Measurements from ENCODE around the gene ADAMTS5. TPM values are rescaled to one million over a fixed set of nuclear protein-coding genes. Genes with fewer than 3 reads are reported as not detected.

Gene ADAMTS5
- total and polyA plus RNA-seq, 2 of the 8 experiments (the other 6 are each of a cell fraction or from before 2014, with no cell fraction given): 0.20 to 1.1 TPM

- H4K20me1 ChIP-seq (replicated peaks in 1 of 2; ENCODE audit: control insufficient read depth in 1 of 2, insufficient read depth in 2 of 2, low read length in 2 of 2): no peaks in the 10 kb centered on the region
- no peaks in the 10 kb centered on the region for H3K79me2 ChIP-seq (ENCODE audit: control insufficient read depth in 1 of 2, insufficient read depth in 2 of 2, low read length in 2 of 2)
- DNase-seq (ENCODE audit: low read depth in 1 of 2, low spot score in 2 of 2) (no peak), FAIRE-seq (no peak)
- H3K14ac ChIP-seq (ENCODE audit: insufficient read length): no peak overlapping the region
- H3K23me2 ChIP-seq (ENCODE audit: low read depth, low read length): no peaks in the 10 kb centered on the region
- H3K27me3 ChIP-seq (replicated peaks in 1 of 4; ENCODE audit: control insufficient read depth in 3 of 4, extremely low read depth in 1 of 4, insufficient read depth in 3 of 4, low read length in 3 of 4): no peaks in the 10 kb centered on the region
- peaks cover 0 to 7% (median 3%) of the 10 kb centered on the region in 4 experiments; a peak in 2 of 7 replicates for H3K4me1 ChIP-seq (replicated peaks in 1 of 4; ENCODE audit: control insufficient read depth in 3 of 4, insufficient read depth in 4 of 4, low read length in 3 of 4)
- no peak overlapping the region for H3K27ac ChIP-seq (ENCODE audit: low read depth, low read length)
- H2BK20ac ChIP-seq (ENCODE audit: low read length): no peak overlapping the region
- H3K9me3 ChIP-seq (ENCODE audit: insufficient read depth in 2 of 2, low read depth in 1 of 2, low read length in 1 of 2): no peaks in the 10 kb centered on the region
- H3K36me3 ChIP-seq (ENCODE audit: control insufficient read depth in 2 of 4, insufficient read depth in 4 of 4, low read length in 3 of 4): no peaks in the 10 kb centered on the region
- no peak overlapping the region for H3K18ac ChIP-seq (ENCODE audit: extremely low read depth, low read length)
- no peak overlapping the region for H3K23ac ChIP-seq (ENCODE audit: insufficient read length)
- no peak overlapping the region for H2BK12ac ChIP-seq (ENCODE audit: low read depth, low read length)
- no peak overlapping the region for H2BK15ac ChIP-seq (ENCODE audit: low read length)
- no peak overlapping the region for H3K4me2 ChIP-seq (ENCODE audit: insufficient read depth in 1 of 2, low read depth in 2 of 2, low read length in 2 of 2)
- no peak overlapping the region for H4K8ac ChIP-seq (ENCODE audit: extremely low read depth, insufficient read depth, low read length)
- H3K56ac ChIP-seq (replicated peaks; ENCODE audit: insufficient read length, low read depth, low read length): no peak overlapping the region
- H2AFZ ChIP-seq (ENCODE audit: low read length): no peak overlapping the region
- H3K4ac ChIP-seq (replicated peaks; ENCODE audit: insufficient read length, low read depth, low read length): no peak overlapping the region
- H2BK5ac ChIP-seq (ENCODE audit: low read depth, low read length): no peak overlapping the region
- no peak overlapping the region for H2BK120ac ChIP-seq (replicated peaks; ENCODE audit: low read depth, low read length)
- no peaks in the 10 kb centered on the region for H3K79me1 ChIP-seq (ENCODE audit: low read depth, low read length)
- H3K4me3 ChIP-seq (ENCODE audit: extremely low read depth in 1 of 4, insufficient read depth in 2 of 4, low read depth in 3 of 4, low read length in 4 of 4): no peak overlapping the region
- ChIA-PET CTCF (ENCODE audit: partially characterized antibody) (interaction anchor here (0.7 to 2.1 kb wide), 2 partner anchors 75 to 106 kb away, joined by 3 to 7 read pairs; no protein-coding TSS in a partner anchor), POLR2A (ENCODE audit: partially characterized antibody) (no interaction called here)
- no peak overlapping the region for H2AK5ac ChIP-seq (ENCODE audit: low read depth, low read length)
- H4K5ac ChIP-seq (ENCODE audit: insufficient read length, low read depth, low read length): no peak overlapping the region
- no peak overlapping the region for H3K9ac ChIP-seq (replicated peaks in 1 of 4; ENCODE audit: extremely low read depth in 1 of 4, low read depth in 3 of 4, low read length in 3 of 4)
- no peak overlapping the region for H4K91ac ChIP-seq (replicated peaks; ENCODE audit: insufficient read length, low read length)
- TF ChIP-seq BACH1 (IDR thresholded peaks at IDR 0.05; ENCODE audit: low read length) (no peak), TBP (IDR thresholded peaks at IDR 0.05; ENCODE audit: low read depth, low read length) (no peak), HDAC2 (IDR thresholded peaks at IDR 0.05; ENCODE audit: borderline replicate concordance in 1 of 2, low read depth in 2 of 2, low read length in 2 of 2) (no peak), EP300 (IDR thresholded peaks at IDR 0.05; ENCODE audit: borderline replicate concordance in 1 of 2, low read depth in 2 of 2, low read length in 2 of 2) (no peak), KDM4A (IDR thresholded peaks at IDR 0.05; ENCODE audit: low read depth, low read length, severe bottlenecking) (no peak), CTCF (IDR thresholded peaks at IDR 0.05; ENCODE audit: control extremely low read depth in 1 of 3, insufficient read depth in 1 of 3, low read depth in 1 of 3, low read length in 3 of 3) (no peak), SAP30 (IDR thresholded peaks at IDR 0.05; ENCODE audit: insufficient read depth, insufficient replicate concordance, low read length) (no peak), SIX5 (IDR thresholded peaks at IDR 0.05; ENCODE audit: low read depth, low read length) (no peak), SIN3A (conservative IDR thresholded peaks at IDR 0.05 in 1 of 2, IDR thresholded peaks at IDR 0.05 in 1 of 2; ENCODE audit: low read depth in 1 of 2, low read length in 2 of 2) (no peak), CREB1 (IDR thresholded peaks at IDR 0.05) (no peak), RAD21 (IDR thresholded peaks at IDR 0.05 in 1 of 2, conservative IDR thresholded peaks at IDR 0.05 in 1 of 2; ENCODE audit: low read depth in 2 of 2, low read length in 2 of 2) (no peak), RFX5 (IDR thresholded peaks at IDR 0.05; ENCODE audit: borderline replicate concordance, low read depth, low read length) (no peak)
These were observed 10.7 kb downstream of the ADAMTS5 start for GRCh38 chr21:26956216-26956615.

All from H1 (cell line).